22Rv1 (cell line): ENCODE data around the gene FOLH1.
"Not testable (repeated sequence)": the region's sequence is repeated elsewhere in the genome, so short reads cannot be mapped to it uniquely, and the experiment has no call there.

Experiments used
- ZFX ChIP-seq: fragments of 450-650 bp; IDR thresholded peaks from 2 replicates; pipeline ENCODE4 v1.6.1; 2017; ENCODE audit warnings: antibody characterized with exemption, borderline replicate concordance
- TF ChIP-seq, protein P1 (sequence below): fragments of 450-650 bp; IDR thresholded peaks from 2 replicates; pipeline ENCODE4 v1.5.1; 2017; ENCODE audit warnings: mild to moderate bottlenecking

DNA sequence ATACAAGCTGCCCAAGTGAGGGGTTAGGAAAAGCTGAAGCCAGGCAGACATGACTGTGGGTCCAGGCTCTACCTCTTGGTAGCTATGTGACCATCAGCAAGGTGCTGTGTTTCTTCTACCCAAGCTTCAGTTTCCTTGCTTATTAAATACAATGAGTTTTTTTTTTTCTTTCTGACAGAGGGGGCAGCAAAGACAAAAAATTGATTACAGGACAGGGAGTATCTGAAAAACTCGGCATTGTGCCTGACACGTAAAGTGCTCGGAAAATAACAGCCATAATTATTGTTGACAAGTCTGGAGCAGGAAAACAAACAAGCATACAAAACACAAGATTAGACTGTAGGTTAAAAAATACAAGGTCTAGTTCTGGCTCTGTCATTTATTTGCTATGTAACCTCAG lies 23.3 kb upstream of the FOLH1 start:
- TF ChIP-seq, protein P1, sequence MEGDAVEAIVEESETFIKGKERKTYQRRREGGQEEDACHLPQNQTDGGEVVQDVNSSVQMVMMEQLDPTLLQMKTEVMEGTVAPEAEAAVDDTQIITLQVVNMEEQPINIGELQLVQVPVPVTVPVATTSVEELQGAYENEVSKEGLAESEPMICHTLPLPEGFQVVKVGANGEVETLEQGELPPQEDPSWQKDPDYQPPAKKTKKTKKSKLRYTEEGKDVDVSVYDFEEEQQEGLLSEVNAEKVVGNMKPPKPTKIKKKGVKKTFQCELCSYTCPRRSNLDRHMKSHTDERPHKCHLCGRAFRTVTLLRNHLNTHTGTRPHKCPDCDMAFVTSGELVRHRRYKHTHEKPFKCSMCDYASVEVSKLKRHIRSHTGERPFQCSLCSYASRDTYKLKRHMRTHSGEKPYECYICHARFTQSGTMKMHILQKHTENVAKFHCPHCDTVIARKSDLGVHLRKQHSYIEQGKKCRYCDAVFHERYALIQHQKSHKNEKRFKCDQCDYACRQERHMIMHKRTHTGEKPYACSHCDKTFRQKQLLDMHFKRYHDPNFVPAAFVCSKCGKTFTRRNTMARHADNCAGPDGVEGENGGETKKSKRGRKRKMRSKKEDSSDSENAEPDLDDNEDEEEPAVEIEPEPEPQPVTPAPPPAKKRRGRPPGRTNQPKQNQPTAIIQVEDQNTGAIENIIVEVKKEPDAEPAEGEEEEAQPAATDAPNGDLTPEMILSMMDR, result not testable (repeated sequence)
- not testable (repeated sequence) for TF ChIP-seq ZFX
